HS-27A (cell line): Measurements from ENCODE around the gene OLFM2.
A peak's percentile ranks its signal among the peaks of the same experiment; 100 is the strongest.
"Not testable (repeated sequence)": the region's sequence is repeated elsewhere in the genome, so short reads cannot be mapped to it uniquely, and the experiment has no call there.

Experiments
- DNase-seq: peaks from one replicate; pipeline ENCODE4 v3.0.0-alpha.2; 2012; ENCODE audit warnings: low read depth, missing footprints

Gene OLFM2

GRCh38 chr19:9936326-9937000 is at the start of gene OLFM2:
TSS of gene OLFM2 (minus strand) at chr19:9936515. CDS start at chr19:9936366, 149 bp downstream.
- no peak for DNase-seq

- DNase-seq, result no peak
Observed at GRCh38 chr19:9981406-9982260, 45.3 kb upstream of the OLFM2 start.

GRCh38 chr19:9972103-9972502 is 35.8 kb upstream of the OLFM2 start:
- DNase-seq, result no peak

GRCh38 chr19:9971166-9971897 is 35.0 kb upstream of the OLFM2 start:
- no peak for DNase-seq

- DNase-seq, result no peak
Observed at GRCh38 chr19:9970481-9970880, 34.2 kb upstream of the OLFM2 start.

GRCh38 chr19:9969688-9969975 is 33.3 kb upstream of the OLFM2 start:
- DNase-seq, result no peak

- no peak for DNase-seq
Observed at GRCh38 chr19:9968820-9969687, 32.7 kb upstream of the OLFM2 start.

- DNase-seq, result no peak
Observed at GRCh38 chr19:9967326-9967725, 31.0 kb upstream of the OLFM2 start.

- DNase-seq, result no peak
Observed at GRCh38 chr19:9966448-9966847, 30.1 kb upstream of the OLFM2 start.

GRCh38 chr19:9966024-9966423 is 29.7 kb upstream of the OLFM2 start:
- DNase-seq, result no peak

- no peak for DNase-seq
Observed at GRCh38 chr19:9962623-9963290, 26.4 kb upstream of the OLFM2 start.

GRCh38 chr19:9961103-9961502 is 24.8 kb upstream of the OLFM2 start:
- DNase-seq, result no peak

GRCh38 chr19:9958379-9958821 is 22.1 kb upstream of the OLFM2 start:
- no peak for DNase-seq

- no peak for DNase-seq
Observed at GRCh38 chr19:9956956-9957355, 20.6 kb upstream of the OLFM2 start.

- DNase-seq, result no peak
Observed at GRCh38 chr19:9953802-9954542, 17.7 kb upstream of the OLFM2 start.

GRCh38 chr19:9952276-9952675 is 16.0 kb upstream of the OLFM2 start:
- no peak for DNase-seq

- DNase-seq, result no peak
Observed at GRCh38 chr19:9947441-9947840, 11.1 kb upstream of the OLFM2 start.

- DNase-seq, result not testable (repeated sequence)
Observed at GRCh38 chr19:9946528-9947125, 10.3 kb upstream of the OLFM2 start.

- DNase-seq, result peak; percentile 79
Observed at GRCh38 chr19:9945319-9945966, 9.1 kb upstream of the OLFM2 start.

GRCh38 chr19:9943744-9944143 is 7.4 kb upstream of the OLFM2 start:
- DNase-seq, result no peak
